ENCODE results near the gene CLDN3.

- no peak for TF ChIP-seq POLR2A (IDR thresholded peaks at IDR 0.05)
- TF ChIP-seq CTCF (IDR thresholded peaks at IDR 0.05): no peak
- no peak for TF ChIP-seq EP300 (IDR thresholded peaks at IDR 0.05; ENCODE audit: low read depth)
Observed at GRCh38 chr7:73779517-73779916, 9.4 kb upstream of the CLDN3 start.
